ENCODE results near the gene GRM8.

Gene GRM8

DNA sequence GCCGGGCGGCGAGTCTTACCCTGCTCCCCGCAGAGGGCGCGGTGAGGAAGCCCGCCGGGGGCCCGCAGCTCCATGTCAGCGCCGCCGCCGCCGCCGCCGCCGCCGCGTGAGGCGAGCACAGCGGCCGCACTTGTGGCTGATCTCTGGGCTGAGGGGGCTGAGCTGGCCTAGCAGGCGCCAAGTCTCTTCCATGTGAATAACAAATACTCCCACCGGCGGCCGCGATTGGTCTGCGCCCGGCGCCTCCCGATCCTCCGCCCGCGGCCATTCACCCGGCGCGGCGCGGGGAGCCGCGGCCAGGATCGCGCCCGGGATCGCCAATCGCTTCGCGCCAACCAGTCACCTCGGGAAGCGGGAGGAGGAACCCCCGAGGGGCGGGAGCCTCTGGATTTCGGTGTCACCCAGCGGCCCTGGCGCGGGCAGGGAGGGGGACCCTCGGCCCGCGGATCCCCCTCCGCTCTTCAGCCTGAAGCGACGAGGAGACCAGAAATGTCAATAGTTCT, at the start of gene GRM8 (continued):
- TF ChIP-seq, protein P1, sequence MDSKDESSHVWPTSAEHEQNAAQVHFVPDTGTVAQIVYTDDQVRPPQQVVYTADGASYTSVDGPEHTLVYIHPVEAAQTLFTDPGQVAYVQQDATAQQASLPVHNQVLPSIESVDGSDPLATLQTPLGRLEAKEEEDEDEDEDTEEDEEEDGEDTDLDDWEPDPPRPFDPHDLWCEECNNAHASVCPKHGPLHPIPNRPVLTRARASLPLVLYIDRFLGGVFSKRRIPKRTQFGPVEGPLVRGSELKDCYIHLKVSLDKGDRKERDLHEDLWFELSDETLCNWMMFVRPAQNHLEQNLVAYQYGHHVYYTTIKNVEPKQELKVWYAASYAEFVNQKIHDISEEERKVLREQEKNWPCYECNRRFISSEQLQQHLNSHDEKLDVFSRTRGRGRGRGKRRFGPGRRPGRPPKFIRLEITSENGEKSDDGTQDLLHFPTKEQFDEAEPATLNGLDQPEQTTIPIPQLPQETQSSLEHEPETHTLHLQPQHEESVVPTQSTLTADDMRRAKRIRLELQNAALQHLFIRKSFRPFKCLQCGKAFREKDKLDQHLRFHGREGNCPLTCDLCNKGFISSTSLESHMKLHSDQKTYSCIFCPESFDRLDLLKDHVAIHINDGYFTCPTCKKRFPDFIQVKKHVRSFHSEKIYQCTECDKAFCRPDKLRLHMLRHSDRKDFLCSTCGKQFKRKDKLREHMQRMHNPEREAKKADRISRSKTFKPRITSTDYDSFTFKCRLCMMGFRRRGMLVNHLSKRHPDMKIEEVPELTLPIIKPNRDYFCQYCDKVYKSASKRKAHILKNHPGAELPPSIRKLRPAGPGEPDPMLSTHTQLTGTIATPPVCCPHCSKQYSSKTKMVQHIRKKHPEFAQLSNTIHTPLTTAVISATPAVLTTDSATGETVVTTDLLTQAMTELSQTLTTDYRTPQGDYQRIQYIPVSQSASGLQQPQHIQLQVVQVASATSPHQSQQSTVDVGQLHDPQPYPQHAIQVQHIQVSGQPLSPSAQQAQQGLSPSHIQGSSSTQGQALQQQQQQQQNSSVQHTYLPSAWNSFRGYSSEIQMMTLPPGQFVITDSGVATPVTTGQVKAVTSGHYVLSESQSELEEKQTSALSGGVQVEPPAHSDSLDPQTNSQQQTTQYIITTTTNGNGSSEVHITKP (tag by site-specific recombination; IDR thresholded peaks at IDR 0.05), result peak; percentile 87
- TF ChIP-seq ZBTB20 (tag by site-specific recombination; IDR thresholded peaks at IDR 0.05) (peak; percentile 82), KLF1 (tag by site-specific recombination; IDR thresholded peaks at IDR 0.05) (0 out of 2 replicates have a peak, but pooled peaks have one; percentile 19)
- TF ChIP-seq, protein P2, sequence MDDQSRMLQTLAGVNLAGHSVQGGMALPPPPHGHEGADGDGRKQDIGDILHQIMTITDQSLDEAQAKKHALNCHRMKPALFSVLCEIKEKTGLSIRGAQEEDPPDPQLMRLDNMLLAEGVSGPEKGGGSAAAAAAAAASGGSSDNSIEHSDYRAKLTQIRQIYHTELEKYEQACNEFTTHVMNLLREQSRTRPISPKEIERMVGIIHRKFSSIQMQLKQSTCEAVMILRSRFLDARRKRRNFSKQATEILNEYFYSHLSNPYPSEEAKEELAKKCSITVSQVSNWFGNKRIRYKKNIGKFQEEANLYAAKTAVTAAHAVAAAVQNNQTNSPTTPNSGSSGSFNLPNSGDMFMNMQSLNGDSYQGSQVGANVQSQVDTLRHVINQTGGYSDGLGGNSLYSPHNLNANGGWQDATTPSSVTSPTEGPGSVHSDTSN (CRISPR knock-in tag; IDR thresholded peaks at IDR 0.05), result 0 out of 2 replicates have a peak, but pooled peaks have one; percentile 19

DNA sequence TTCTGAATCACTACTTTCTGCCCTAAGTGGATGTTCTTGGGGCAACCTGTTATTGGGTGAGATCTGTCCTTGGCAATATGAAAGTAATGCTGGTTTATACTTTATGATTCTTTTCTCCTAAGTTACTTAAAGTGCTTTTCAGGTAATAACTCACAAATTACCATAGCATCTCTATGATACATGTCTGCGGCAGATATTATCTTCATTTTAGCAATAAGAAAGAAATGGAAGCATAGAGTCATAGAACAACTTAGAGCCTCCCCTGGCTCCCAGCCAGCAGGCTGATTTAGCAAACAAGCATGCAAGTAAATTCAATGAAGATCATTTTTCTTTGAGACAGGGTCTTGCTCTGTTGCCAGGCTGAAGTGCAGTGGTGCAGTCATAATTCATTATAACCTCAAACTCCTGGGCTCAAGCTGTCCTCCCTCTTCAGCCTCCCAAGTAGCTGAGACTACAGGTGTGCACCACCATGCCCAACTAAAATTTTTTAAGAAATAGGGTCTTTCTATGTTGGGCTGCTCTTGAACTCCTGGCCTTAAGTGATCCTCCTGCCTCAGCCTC, 38.1 kb upstream of the GRM8 start:
- ChIA-PET POLR2A (no interaction called here), CTCF (interaction anchor here (0.6 kb wide), 1 partner anchor 418 kb away, joined by 3 read pairs; no protein-coding TSS in a partner anchor)
- H3K27ac ChIP-seq (ENCODE audit: extremely low read depth, low read depth, low read length), result no peak overlapping the region
- no peaks in the 10 kb centered on the region for H3K9me3 ChIP-seq (ENCODE audit: control insufficient read depth, insufficient read depth, low read depth, low read length)
- no peak overlapping the region for H3K4me3 ChIP-seq (ENCODE audit: low read depth, low read length)
- no peaks in the 10 kb centered on the region for H3K36me3 ChIP-seq (ENCODE audit: control insufficient read depth in 2 of 2, insufficient read depth in 1 of 2, low read length in 2 of 2)
- no peaks in the 10 kb centered on the region for H3K4me1 ChIP-seq (ENCODE audit: control insufficient read depth, insufficient read depth, low read length)
- TF ChIP-seq TCF7L2 (IDR thresholded peaks at IDR 0.05; ENCODE audit: borderline replicate concordance, low read depth, low read length), result no peak
- TF ChIP-seq, protein P3, sequence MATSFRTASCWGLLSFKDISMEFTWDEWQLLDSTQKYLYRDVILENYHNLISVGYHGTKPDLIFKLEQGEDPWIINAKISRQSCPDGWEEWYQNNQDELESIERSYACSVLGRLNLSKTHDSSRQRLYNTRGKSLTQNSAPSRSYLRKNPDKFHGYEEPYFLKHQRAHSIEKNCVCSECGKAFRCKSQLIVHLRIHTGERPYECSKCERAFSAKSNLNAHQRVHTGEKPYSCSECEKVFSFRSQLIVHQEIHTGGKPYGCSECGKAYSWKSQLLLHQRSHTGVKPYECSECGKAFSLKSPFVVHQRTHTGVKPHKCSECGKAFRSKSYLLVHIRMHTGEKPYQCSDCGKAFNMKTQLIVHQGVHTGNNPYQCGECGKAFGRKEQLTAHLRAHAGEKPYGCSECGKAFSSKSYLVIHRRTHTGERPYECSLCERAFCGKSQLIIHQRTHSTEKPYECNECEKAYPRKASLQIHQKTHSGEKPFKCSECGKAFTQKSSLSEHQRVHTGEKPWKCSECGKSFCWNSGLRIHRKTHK (tag by site-specific recombination; IDR thresholded peaks at IDR 0.05), result no peak
- TF ChIP-seq, protein P4, sequence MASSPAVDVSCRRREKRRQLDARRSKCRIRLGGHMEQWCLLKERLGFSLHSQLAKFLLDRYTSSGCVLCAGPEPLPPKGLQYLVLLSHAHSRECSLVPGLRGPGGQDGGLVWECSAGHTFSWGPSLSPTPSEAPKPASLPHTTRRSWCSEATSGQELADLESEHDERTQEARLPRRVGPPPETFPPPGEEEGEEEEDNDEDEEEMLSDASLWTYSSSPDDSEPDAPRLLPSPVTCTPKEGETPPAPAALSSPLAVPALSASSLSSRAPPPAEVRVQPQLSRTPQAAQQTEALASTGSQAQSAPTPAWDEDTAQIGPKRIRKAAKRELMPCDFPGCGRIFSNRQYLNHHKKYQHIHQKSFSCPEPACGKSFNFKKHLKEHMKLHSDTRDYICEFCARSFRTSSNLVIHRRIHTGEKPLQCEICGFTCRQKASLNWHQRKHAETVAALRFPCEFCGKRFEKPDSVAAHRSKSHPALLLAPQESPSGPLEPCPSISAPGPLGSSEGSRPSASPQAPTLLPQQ (tag by site-specific recombination; IDR thresholded peaks at IDR 0.05), result no peak
- no peak for TF ChIP-seq YY2 (tag by site-specific recombination; IDR thresholded peaks at IDR 0.05)
- no peak for TF ChIP-seq ZNF514 (tag by site-specific recombination; IDR thresholded peaks at IDR 0.05)
- TF ChIP-seq IKZF3 (tag by site-specific recombination; IDR thresholded peaks at IDR 0.05), result no peak
- no peak for TF ChIP-seq ZNF660 (tag by site-specific recombination; IDR thresholded peaks at IDR 0.05)
- TF ChIP-seq ZNF785 (tag by site-specific recombination; IDR thresholded peaks at IDR 0.05), result no peak
- TF ChIP-seq, protein P5, sequence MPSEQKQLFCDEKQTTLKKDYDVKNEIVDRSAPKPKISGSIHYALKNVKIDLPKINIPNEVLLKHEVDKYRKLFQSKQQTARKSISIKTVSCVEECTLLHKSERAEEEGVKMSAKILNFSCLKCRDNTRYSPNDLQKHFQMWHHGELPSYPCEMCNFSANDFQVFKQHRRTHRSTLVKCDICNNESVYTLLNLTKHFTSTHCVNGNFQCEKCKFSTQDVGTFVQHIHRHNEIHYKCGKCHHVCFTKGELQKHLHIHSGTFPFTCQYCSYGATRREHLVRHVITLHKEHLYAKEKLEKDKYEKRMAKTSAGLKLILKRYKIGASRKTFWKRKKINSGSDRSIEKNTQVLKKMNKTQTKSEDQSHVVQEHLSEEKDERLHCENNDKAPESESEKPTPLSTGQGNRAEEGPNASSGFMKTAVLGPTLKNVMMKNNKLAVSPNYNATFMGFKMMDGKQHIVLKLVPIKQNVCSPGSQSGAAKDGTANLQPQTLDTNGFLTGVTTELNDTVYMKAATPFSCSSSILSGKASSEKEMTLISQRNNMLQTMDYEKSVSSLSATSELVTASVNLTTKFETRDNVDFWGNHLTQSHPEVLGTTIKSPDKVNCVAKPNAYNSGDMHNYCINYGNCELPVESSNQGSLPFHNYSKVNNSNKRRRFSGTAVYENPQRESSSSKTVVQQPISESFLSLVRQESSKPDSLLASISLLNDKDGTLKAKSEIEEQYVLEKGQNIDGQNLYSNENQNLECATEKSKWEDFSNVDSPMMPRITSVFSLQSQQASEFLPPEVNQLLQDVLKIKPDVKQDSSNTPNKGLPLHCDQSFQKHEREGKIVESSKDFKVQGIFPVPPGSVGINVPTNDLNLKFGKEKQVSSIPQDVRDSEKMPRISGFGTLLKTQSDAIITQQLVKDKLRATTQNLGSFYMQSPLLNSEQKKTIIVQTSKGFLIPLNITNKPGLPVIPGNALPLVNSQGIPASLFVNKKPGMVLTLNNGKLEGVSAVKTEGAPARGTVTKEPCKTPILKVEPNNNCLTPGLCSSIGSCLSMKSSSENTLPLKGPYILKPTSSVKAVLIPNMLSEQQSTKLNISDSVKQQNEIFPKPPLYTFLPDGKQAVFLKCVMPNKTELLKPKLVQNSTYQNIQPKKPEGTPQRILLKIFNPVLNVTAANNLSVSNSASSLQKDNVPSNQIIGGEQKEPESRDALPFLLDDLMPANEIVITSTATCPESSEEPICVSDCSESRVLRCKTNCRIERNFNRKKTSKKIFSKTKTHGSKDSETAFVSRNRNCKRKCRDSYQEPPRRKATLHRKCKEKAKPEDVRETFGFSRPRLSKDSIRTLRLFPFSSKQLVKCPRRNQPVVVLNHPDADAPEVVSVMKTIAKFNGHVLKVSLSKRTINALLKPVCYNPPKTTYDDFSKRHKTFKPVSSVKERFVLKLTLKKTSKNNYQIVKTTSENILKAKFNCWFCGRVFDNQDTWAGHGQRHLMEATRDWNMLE (tag by site-specific recombination; conservative IDR thresholded peaks at IDR 0.05; ENCODE audit: low read depth), result no peak
- TF ChIP-seq, protein P6, sequence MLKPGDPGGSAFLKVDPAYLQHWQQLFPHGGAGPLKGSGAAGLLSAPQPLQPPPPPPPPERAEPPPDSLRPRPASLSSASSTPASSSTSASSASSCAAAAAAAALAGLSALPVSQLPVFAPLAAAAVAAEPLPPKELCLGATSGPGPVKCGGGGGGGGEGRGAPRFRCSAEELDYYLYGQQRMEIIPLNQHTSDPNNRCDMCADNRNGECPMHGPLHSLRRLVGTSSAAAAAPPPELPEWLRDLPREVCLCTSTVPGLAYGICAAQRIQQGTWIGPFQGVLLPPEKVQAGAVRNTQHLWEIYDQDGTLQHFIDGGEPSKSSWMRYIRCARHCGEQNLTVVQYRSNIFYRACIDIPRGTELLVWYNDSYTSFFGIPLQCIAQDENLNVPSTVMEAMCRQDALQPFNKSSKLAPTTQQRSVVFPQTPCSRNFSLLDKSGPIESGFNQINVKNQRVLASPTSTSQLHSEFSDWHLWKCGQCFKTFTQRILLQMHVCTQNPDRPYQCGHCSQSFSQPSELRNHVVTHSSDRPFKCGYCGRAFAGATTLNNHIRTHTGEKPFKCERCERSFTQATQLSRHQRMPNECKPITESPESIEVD (tag by site-specific recombination; IDR thresholded peaks at IDR 0.05), result no peak
- no peak for TF ChIP-seq ZNF23 (tag by site-specific recombination; IDR thresholded peaks at IDR 0.05; ENCODE audit: borderline replicate concordance)
- TF ChIP-seq KLF7 (tag by site-specific recombination; IDR thresholded peaks at IDR 0.05; ENCODE audit: borderline replicate concordance), result no peak
- no peak for TF ChIP-seq ZNF548 (tag by site-specific recombination; IDR thresholded peaks at IDR 0.05)
- TF ChIP-seq ZNF394 (tag by site-specific recombination; IDR thresholded peaks at IDR 0.05; ENCODE audit: borderline replicate concordance), result no peak
- TF ChIP-seq, protein P7, sequence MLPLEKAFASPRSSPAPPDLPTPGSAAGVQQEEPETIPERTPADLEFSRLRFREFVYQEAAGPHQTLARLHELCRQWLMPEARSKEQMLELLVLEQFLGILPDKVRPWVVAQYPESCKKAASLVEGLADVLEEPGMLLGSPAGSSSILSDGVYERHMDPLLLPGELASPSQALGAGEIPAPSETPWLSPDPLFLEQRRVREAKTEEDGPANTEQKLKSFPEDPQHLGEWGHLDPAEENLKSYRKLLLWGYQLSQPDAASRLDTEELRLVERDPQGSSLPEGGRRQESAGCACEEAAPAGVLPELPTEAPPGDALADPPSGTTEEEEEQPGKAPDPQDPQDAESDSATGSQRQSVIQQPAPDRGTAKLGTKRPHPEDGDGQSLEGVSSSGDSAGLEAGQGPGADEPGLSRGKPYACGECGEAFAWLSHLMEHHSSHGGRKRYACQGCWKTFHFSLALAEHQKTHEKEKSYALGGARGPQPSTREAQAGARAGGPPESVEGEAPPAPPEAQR (tag by site-specific recombination; IDR thresholded peaks at IDR 0.05), result no peak
